Fibroblast of pulmonary artery (primary cell): ENCODE measurements around the gene TNK2.
"Not testable (repeated sequence)": the region's sequence is repeated elsewhere in the genome, so short reads cannot be mapped to it uniquely, and the experiment has no call there.

ENCODE experiments used
- DNase-seq: peaks from one replicate; pipeline ENCODE4 v3.0.0-alpha.2; 2010; ENCODE audit warnings: low read depth
- H3K4me3 ChIP-seq: replicated peaks from 2 replicates; pipeline ENCODE4 v1.5.1; 2011; ENCODE audit warnings: low read depth, mild to moderate bottlenecking, control low read depth, low read length, moderate library complexity
- CTCF ChIP-seq: IDR thresholded peaks from 2 replicates; pipeline ENCODE4 v1.5.1; 2011; ENCODE audit warnings: mild to moderate bottlenecking, control low read depth, low read length, inconsistent platforms; ENCODE audit errors: missing control alignments

The TNK2 gene

GRCh38 chr3:195914648-195915473, 6.5 kb upstream of the TNK2 start:
- peak; percentile 98 for TF ChIP-seq CTCF
- peak; percentile 97 for DNase-seq
- H3K4me3 ChIP-seq = no peak overlapping the region

- not testable (repeated sequence) for DNase-seq, H3K4me3 ChIP-seq
These were observed 5.8 kb upstream of the TNK2 start for GRCh38 chr3:195914146-195914545.

- TF ChIP-seq CTCF = no peak
- H3K4me3 ChIP-seq = no peak overlapping the region
- DNase-seq = no peak
These were observed 5.0 kb upstream of the TNK2 start for GRCh38 chr3:195913382-195913781.

- H3K4me3 ChIP-seq = no peak overlapping the region
- no peak for DNase-seq
- no peak for TF ChIP-seq CTCF
These were observed 3.6 kb upstream of the TNK2 start for GRCh38 chr3:195911946-195912270.

GRCh38 chr3:195911041-195911945, 2.9 kb upstream of the TNK2 start:
- no peak for DNase-seq
- no peak overlapping the region for H3K4me3 ChIP-seq
- TF ChIP-seq CTCF = no peak

- no peak for DNase-seq
- H3K4me3 ChIP-seq = no peak overlapping the region
- TF ChIP-seq CTCF = no peak
These were observed 2.1 kb upstream of the TNK2 start for GRCh38 chr3:195910499-195910845.

GRCh38 chr3:195909644-195910498, 1.5 kb upstream of the TNK2 start:
- no peak for TF ChIP-seq CTCF
- peak overlapping the region; percentile 54 for H3K4me3 ChIP-seq
- peak; percentile 68 for DNase-seq
